Large intestine (tissue), 3 donors: Measurements from ENCODE around the gene MMP7. TPM values are rescaled to one million over a fixed set of nuclear protein-coding genes. Genes with fewer than 3 reads are reported as not detected.
"Not testable (repeated sequence)": the region's sequence is repeated elsewhere in the genome, so short reads cannot be mapped to it uniquely, and the experiment has no call there.

Experiments
- DNase-seq, 2 donors: peaks; one replicate each; pipeline versions ENCODE4 v3.0.0 to v3.0.0-alpha.2; 2013
- H3K27ac ChIP-seq: one replicate; pipeline ENCODE4 v1.5.1; 2013; ENCODE audit warnings: low read length
- H3K27me3 ChIP-seq: 2 replicates; pipeline ENCODE4 v1.6.1; 2013; ENCODE audit warnings: low read length; ENCODE audit not compliant: control insufficient read depth, insufficient read depth
- H3K36me3 ChIP-seq: 2 replicates; pipeline ENCODE4 v1.6.1; 2013; ENCODE audit warnings: low read length; ENCODE audit not compliant: control insufficient read depth, insufficient read depth
- H3K4me1 ChIP-seq: one replicate; pipeline ENCODE4 v1.6.1; 2013; ENCODE audit warnings: low read length; ENCODE audit not compliant: control insufficient read depth, insufficient read depth
- H3K4me3 ChIP-seq: one replicate; pipeline ENCODE4 v1.5.1; 2013; ENCODE audit warnings: low read length
- H3K9me3 ChIP-seq: one replicate; pipeline ENCODE4 v1.6.1; 2013; ENCODE audit warnings: mild to moderate bottlenecking, low read depth, low read length, moderate library complexity; ENCODE audit not compliant: control insufficient read depth
- WGBS: methylation state at CpG from one replicate; pipeline ENCODE4 v1.1.5; 2013; ENCODE audit warnings: low lambda C conversion rate; ENCODE audit not compliant: insufficient coverage; 5-methylcytosine and 5-hydroxymethylcytosine counted together
- polyA plus RNA-seq: library from polyadenylated mRNA; unstranded; fragments of 120-200 nt; gene quantifications from one replicate; pipeline ENCODE4 v1.2.1, GENCODE V29; 2013

MMP7 gene
- polyA plus RNA-seq, 1 donor = not detected

DNA sequence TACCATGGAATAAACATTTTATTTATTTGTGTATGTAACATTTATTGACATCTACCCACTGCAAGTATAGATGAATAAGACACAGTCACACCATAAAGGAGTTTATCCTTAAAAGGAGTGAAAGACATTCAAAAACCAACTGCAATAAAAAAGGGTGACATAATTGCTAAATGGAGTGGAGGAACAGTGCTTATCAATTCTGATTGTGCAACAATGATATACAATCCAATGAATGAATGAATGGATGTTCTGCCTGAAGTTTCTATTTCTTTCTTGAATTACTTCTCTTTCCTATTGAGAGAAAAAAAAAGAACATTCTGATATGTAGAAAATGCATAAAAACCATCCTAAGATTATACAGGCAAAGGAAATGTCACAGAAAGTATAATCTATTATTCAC, 10.0 kb downstream of the MMP7 start:
- H3K9me3 ChIP-seq = no peaks in the 10 kb centered on the region
- H3K27ac ChIP-seq = no peak overlapping the region
- H3K36me3 ChIP-seq = no peaks in the 10 kb centered on the region
- DNase-seq = no peak
- H3K27me3 ChIP-seq = no peaks in the 10 kb centered on the region
- no peaks in the 10 kb centered on the region for H3K4me1 ChIP-seq
- H3K4me3 ChIP-seq = no peak overlapping the region

- DNase-seq = no peak
- H3K27me3 ChIP-seq = no peaks in the 10 kb centered on the region
- no peaks in the 10 kb centered on the region for H3K9me3 ChIP-seq
- WGBS = no CpG with 5 or more reads among the region's 3 CpGs
- H3K4me3 ChIP-seq = no peak overlapping the region
- no peak overlapping the region for H3K27ac ChIP-seq
- no peaks in the 10 kb centered on the region for H3K4me1 ChIP-seq
- no peaks in the 10 kb centered on the region for H3K36me3 ChIP-seq
These were observed 12.1 kb downstream of the MMP7 start for GRCh38 chr11:102518296-102519094.

DNA sequence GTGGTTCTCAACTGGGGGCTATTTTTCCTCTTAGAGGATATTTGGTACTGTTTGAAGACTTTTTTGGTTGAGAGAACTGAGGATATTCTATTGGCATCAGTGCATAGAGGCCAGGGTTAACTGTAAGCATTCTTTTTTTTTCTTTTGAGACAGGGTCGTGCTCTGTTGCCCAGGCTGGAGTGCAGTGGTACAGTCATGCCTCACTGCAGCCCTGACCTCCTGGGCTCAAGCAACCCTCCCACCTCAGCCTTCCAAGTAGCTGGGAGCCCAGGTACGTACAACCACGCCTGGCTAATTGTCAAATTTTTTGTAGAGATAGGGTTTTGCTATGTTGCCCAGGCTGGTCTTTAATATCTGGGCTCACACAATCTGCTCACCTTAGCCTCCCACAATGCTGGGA, 12.9 kb downstream of the MMP7 start:
- no peak for DNase-seq
- WGBS = no CpG with 5 or more reads among the region's 3 CpGs

DNA sequence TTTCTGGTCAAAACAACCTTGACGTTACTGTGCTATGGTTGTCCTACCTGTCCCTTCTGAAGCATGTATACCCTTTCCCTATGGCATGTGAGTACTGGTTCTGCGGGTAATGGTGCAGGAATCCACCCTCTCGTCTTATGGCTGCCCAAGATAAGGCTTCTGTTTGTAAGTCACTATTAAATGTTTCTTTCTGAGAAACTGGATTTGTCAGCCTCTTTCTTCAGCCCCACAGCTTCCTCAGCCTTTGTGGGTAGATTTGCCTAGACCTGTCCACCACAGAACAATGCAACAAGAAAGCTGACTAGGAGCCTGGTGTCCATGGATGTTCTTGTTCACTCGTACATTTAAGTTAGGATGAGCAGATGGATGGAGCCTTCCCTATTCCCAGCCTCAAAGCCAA, 14.4 kb downstream of the MMP7 start:
- WGBS = no CpG with 5 or more reads among the region's 4 CpGs
- Histone ChIP-seq H3K27me3 (no peaks in the 10 kb centered on the region), H3K4me3 (no peak overlapping the region), H3K9me3 (no peaks in the 10 kb centered on the region), H3K27ac (no peak overlapping the region), H3K4me1 (no peaks in the 10 kb centered on the region), H3K36me3 (no peaks in the 10 kb centered on the region)
- no peak for DNase-seq

More for the DNA sequence above, 12.9 kb downstream of the MMP7 start:
- no peak overlapping the region for H3K4me3 ChIP-seq
- no peaks in the 10 kb centered on the region for H3K27me3 ChIP-seq
- H3K27ac ChIP-seq = no peak overlapping the region
- H3K9me3 ChIP-seq = no peaks in the 10 kb centered on the region
- H3K36me3 ChIP-seq = no peaks in the 10 kb centered on the region
- no peaks in the 10 kb centered on the region for H3K4me1 ChIP-seq

GRCh38 chr11:102513869-102514268, 16.7 kb downstream of the MMP7 start:
- Histone ChIP-seq H3K4me3 (no peak overlapping the region), H3K36me3 (no peaks in the 10 kb centered on the region), H3K27ac (no peak overlapping the region), H3K9me3 (no peaks in the 10 kb centered on the region), H3K4me1 (no peaks in the 10 kb centered on the region), H3K27me3 (no peaks in the 10 kb centered on the region)
- DNase-seq = no peak
- WGBS = 100% methylated on average over 1 of the region's 3 CpGs

GRCh38 chr11:102510439-102511135, 20.0 kb downstream of the MMP7 start:
- WGBS = no CpG with 5 or more reads among the region's 5 CpGs

GRCh38 chr11:102502831-102503230, 27.7 kb downstream of the MMP7 start:
- DNase-seq, H3K9me3 ChIP-seq, H3K36me3 ChIP-seq, H3K4me3 ChIP-seq, H3K27ac ChIP-seq, H3K27me3 ChIP-seq, H3K4me1 ChIP-seq: not testable (repeated sequence)
- WGBS = 100% methylated on average over 2 of the region's 3 CpGs

More at GRCh38 chr11:102510439-102511135, 20.0 kb downstream of the MMP7 start:
- no peaks in the 10 kb centered on the region for H3K36me3 ChIP-seq
- no peaks in the 10 kb centered on the region for H3K27me3 ChIP-seq
- DNase-seq = no peak
- no peaks in the 10 kb centered on the region for H3K9me3 ChIP-seq
- no peaks in the 10 kb centered on the region for H3K4me1 ChIP-seq
- H3K4me3 ChIP-seq = no peak overlapping the region
- H3K27ac ChIP-seq = no peak overlapping the region

- peaks cover 3% of the 10 kb centered on the region for H3K9me3 ChIP-seq
- DNase-seq = no peak
- H3K27me3 ChIP-seq = no peaks in the 10 kb centered on the region
- 71% methylated on average over 1 of the region's 2 CpGs for WGBS
- H3K4me3 ChIP-seq = no peak overlapping the region
- no peaks in the 10 kb centered on the region for H3K4me1 ChIP-seq
- no peak overlapping the region for H3K27ac ChIP-seq
- no peaks in the 10 kb centered on the region for H3K36me3 ChIP-seq
These were observed 29.7 kb downstream of the MMP7 start for GRCh38 chr11:102500829-102501228.

- Histone ChIP-seq H3K9me3 (peaks cover 3% of the 10 kb centered on the region), H3K4me1 (no peaks in the 10 kb centered on the region), H3K27ac (no peak overlapping the region), H3K27me3 (no peaks in the 10 kb centered on the region), H3K36me3 (no peaks in the 10 kb centered on the region), H3K4me3 (no peak overlapping the region)
- WGBS = 48% methylated on average over 2 of the region's 2 CpGs
- no peak for DNase-seq
These were observed 30.6 kb downstream of the MMP7 start for GRCh38 chr11:102499931-102500330.

DNA sequence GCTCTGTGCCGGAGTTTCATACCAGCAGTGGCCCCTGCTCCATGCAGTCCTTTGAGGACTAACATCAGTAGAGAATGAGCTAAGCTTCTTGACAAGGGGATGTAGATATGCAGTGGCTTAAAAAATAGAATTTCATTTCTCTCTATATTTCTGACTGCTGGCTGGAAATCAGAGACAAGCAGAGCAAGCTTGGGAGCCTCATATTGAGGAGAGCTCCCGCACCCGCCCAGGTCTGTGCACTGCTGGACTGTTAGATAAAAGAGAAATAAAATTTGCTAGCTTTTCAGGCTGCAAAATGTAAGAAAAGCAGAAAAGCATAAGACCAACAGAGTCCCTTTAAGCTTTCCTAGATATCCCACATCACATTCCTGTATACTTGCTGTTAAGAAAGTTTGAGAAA, 31.4 kb downstream of the MMP7 start:
- Histone ChIP-seq H3K27me3 (no peaks in the 10 kb centered on the region), H3K4me1 (no peaks in the 10 kb centered on the region), H3K4me3 (no peak overlapping the region), H3K36me3 (no peaks in the 10 kb centered on the region), H3K27ac (no peak overlapping the region), H3K9me3 (peaks cover 3% of the 10 kb centered on the region)
- no CpG with 5 or more reads among the region's 3 CpGs for WGBS
- no peak for DNase-seq
